Neural cell (in vitro differentiated cells): ENCODE data around the gene TMEM167A. TPM values are rescaled to one million over a fixed set of nuclear protein-coding genes. Genes with fewer than 3 reads are reported as not detected.

ENCODE experiments used
- H2AFZ ChIP-seq: fragments of 200-600, 300-800 bp; sonication (generic), shearing (Covaris generic); 2 replicates; pipeline ENCODE4 v1.6.0; 2014; ENCODE audit warnings: low read depth, mild to moderate bottlenecking, antibody characterized with exemption, low read length, moderate library complexity
- H3F3A ChIP-seq: fragments of 200-600 bp; shearing (Covaris generic); 2 replicates; pipeline ENCODE4 v1.6.1; 2016; ENCODE audit warnings: mild to moderate bottlenecking, moderate library complexity, mixed read lengths, antibody characterized with exemption, low read length; ENCODE audit not compliant: insufficient read depth, poor library complexity, severe bottlenecking
- H3K27ac ChIP-seq: fragments of 200-600, 300-800 bp; sonication (generic), shearing (Covaris generic); 2 replicates; pipeline ENCODE4 v1.5.1; 2014; ENCODE audit warnings: mild to moderate bottlenecking, low read length, moderate library complexity
- H3K27me3 ChIP-seq: fragments of 300-800, 200-600 bp; sonication (generic), shearing (Covaris generic); 2 replicates; pipeline ENCODE4 v1.6.0; 2014; ENCODE audit warnings: mild to moderate bottlenecking, low read depth, low read length, moderate library complexity; ENCODE audit not compliant: insufficient read depth
- H3K36me3 ChIP-seq: fragments of 300-800, 200-600 bp; sonication (generic), shearing (Covaris generic); 2 replicates; pipeline ENCODE4 v1.5.1; 2014; ENCODE audit warnings: mild to moderate bottlenecking, antibody characterized with exemption, low read length, moderate library complexity; ENCODE audit not compliant: insufficient read depth
- H3K4me2 ChIP-seq: fragments of 300-800, 200-600 bp; sonication (generic), shearing (Covaris generic); 2 replicates; pipeline ENCODE4 v1.6.0; 2014; ENCODE audit warnings: mild to moderate bottlenecking, low read length
- H3K4me3 ChIP-seq: fragments of 300-800, 200-600 bp; sonication (generic), shearing (Covaris generic); 2 replicates; pipeline ENCODE4 v1.5.1; 2014; ENCODE audit warnings: mild to moderate bottlenecking, low read length, moderate library complexity
- H3K79me2 ChIP-seq: fragments of 200-600 bp; shearing (Covaris generic); replicated peaks from 2 replicates; pipeline ENCODE4 v1.6.0; 2014; ENCODE audit warnings: mild to moderate bottlenecking, low read length, moderate library complexity; ENCODE audit not compliant: insufficient read depth
- H3K9ac ChIP-seq: fragments of 300-800, 200-600 bp; sonication (generic), shearing (Covaris generic); 2 replicates; pipeline ENCODE4 v1.6.1; 2016; ENCODE audit warnings: mild to moderate bottlenecking, low read length, mixed read lengths
- H3K9me2 ChIP-seq: fragments of 200-600 bp; shearing (Covaris generic); 2 replicates; pipeline ENCODE4 v1.6.1; 2016; ENCODE audit warnings: mild to moderate bottlenecking, low read length, mixed read lengths; ENCODE audit not compliant: insufficient read depth
- H3K9me3 ChIP-seq: fragments of 200-600, 300-800 bp; sonication (generic), shearing (Covaris generic); 2 replicates; pipeline ENCODE4 v1.6.1; 2016; ENCODE audit warnings: mild to moderate bottlenecking, mixed run types, low read length, moderate library complexity, mixed read lengths
- H4K20me1 ChIP-seq: fragments of 200-600 bp; shearing (Covaris generic); 2 replicates; pipeline ENCODE4 v1.6.1; 2016; ENCODE audit warnings: mild to moderate bottlenecking, mixed run types; ENCODE audit not compliant: insufficient read depth
- CTCF ChIP-seq: fragments of 450-650 bp; IDR thresholded peaks from 2 replicates; pipeline ENCODE4 v1.5.1; 2014; ENCODE audit warnings: antibody characterized with exemption, mild to moderate bottlenecking, moderate library complexity; ENCODE audit not compliant: poor library complexity, severe bottlenecking
- EP300 ChIP-seq: fragments of 450-650 bp; conservative IDR thresholded peaks from 2 replicates; pipeline ENCODE4 v1.6.1; 2014; ENCODE audit warnings: antibody characterized with exemption, mild to moderate bottlenecking, moderate library complexity; ENCODE audit not compliant: poor library complexity, severe bottlenecking
- EZH2 ChIP-seq: fragments of 200-600, 300-800 bp; shearing (Covaris generic), sonication (generic); IDR thresholded peaks from 2 replicates; pipeline ENCODE4 v1.6.1; 2014; ENCODE audit warnings: antibody characterized with exemption, low read length, borderline replicate concordance, mild to moderate bottlenecking; ENCODE audit not compliant: insufficient read depth, poor library complexity, severe bottlenecking
- MXI1 ChIP-seq: fragments of 450-650 bp; conservative IDR thresholded peaks from 2 replicates; pipeline ENCODE4 v1.6.1; 2014; ENCODE audit warnings: antibody characterized with exemption, mild to moderate bottlenecking; ENCODE audit not compliant: poor library complexity, severe bottlenecking
- POLR2AphosphoS5 ChIP-seq: IDR thresholded peaks from 2 replicates; pipeline ENCODE4 v1.6.1; 2012
- RAD21 ChIP-seq: fragments of 450-650 bp; conservative IDR thresholded peaks from 2 replicates; pipeline ENCODE4 v1.6.1; 2014; ENCODE audit warnings: antibody characterized with exemption, mild to moderate bottlenecking, moderate library complexity
- REST ChIP-seq: IDR thresholded peaks from 2 replicates; pipeline ENCODE4 v1.6.1; 2012; ENCODE audit warnings: borderline replicate concordance
- TAF1 ChIP-seq: IDR thresholded peaks from 2 replicates; pipeline ENCODE4 v1.6.1; 2012; ENCODE audit warnings: low read depth
- polyA plus RNA-seq: library from polyadenylated mRNA; depleted of rRNA; stranded (reverse); fragments of >200 nt; gene quantifications from 2 replicates; pipeline ENCODE4 v1.2.3, GENCODE V29; 2014

Gene TMEM167A
- polyA plus RNA-seq, 1 donor from 2014 or later = 436 TPM

- Histone ChIP-seq H4K20me1 (no peaks in the 10 kb centered on the region), H3K36me3 (no peaks in the 10 kb centered on the region), H2AFZ (peak overlapping the region; percentile 73), H3K4me2 (peak overlapping the region; percentile 95), H3K27ac (peak overlapping the region; percentile 88), H3K27me3 (no peaks in the 10 kb centered on the region), H3K9me2 (no peaks in the 10 kb centered on the region), H3F3A (peaks cover 3% of the 10 kb centered on the region), H3K9ac (peak overlapping the region; percentile 71), H3K79me2 (peaks cover 75% of the 10 kb centered on the region), H3K9me3 (no peaks in the 10 kb centered on the region), H3K4me3 (peak overlapping the region; percentile 91)
- no peak for TF ChIP-seq POLR2AphosphoS5
- no peak for TF ChIP-seq TAF1
- TF ChIP-seq EP300 = no peak
- TF ChIP-seq MXI1 = no peak
- no peak for TF ChIP-seq REST
- no peak for TF ChIP-seq EZH2
These were observed 568 bp upstream of the TMEM167A start for GRCh38 chr5:83077662-83078261.

GRCh38 chr5:83072966-83073365, 4.2 kb downstream of the TMEM167A start:
- H3K4me3 ChIP-seq = peak overlapping the region; percentile 91
- H2AFZ ChIP-seq = no peak overlapping the region
- H3K27me3 ChIP-seq = no peaks in the 10 kb centered on the region
- no peak overlapping the region for H3K4me2 ChIP-seq
- H3K9ac ChIP-seq = no peak overlapping the region
- no peaks in the 10 kb centered on the region for H3K9me3 ChIP-seq
- H3K36me3 ChIP-seq = no peaks in the 10 kb centered on the region
- H3K79me2 ChIP-seq = peaks cover 97% of the 10 kb centered on the region
- H3K9me2 ChIP-seq = no peaks in the 10 kb centered on the region
- TF ChIP-seq EP300 = no peak
- no peak for TF ChIP-seq EZH2
- no peak for TF ChIP-seq REST
- TF ChIP-seq TAF1 = no peak
- TF ChIP-seq CTCF = no peak
- TF ChIP-seq MXI1 = no peak
- TF ChIP-seq RAD21 = no peak
- no peak for TF ChIP-seq POLR2AphosphoS5
- no peaks in the 10 kb centered on the region for H4K20me1 ChIP-seq
- no peak overlapping the region for H3K27ac ChIP-seq
- H3F3A ChIP-seq = peaks cover 3% of the 10 kb centered on the region
